NCI-H1105 treated with DMSO at 0.1 percent for 48 hours (cell line): Measurements from ENCODE around the gene MUC20.
"Not testable (repeated sequence)": the region's sequence is repeated elsewhere in the genome, so short reads cannot be mapped to it uniquely, and the experiment has no call there.

ENCODE experiments used
- DNase-seq: peaks from one replicate; lab custom pipeline; 2025; lab: John Stamatoyannopoulos, UW

Gene MUC20

GRCh38 chr3:195770841-195771645 is 50.3 kb downstream of the MUC20 start:
- DNase-seq = not testable (repeated sequence)

DNA sequence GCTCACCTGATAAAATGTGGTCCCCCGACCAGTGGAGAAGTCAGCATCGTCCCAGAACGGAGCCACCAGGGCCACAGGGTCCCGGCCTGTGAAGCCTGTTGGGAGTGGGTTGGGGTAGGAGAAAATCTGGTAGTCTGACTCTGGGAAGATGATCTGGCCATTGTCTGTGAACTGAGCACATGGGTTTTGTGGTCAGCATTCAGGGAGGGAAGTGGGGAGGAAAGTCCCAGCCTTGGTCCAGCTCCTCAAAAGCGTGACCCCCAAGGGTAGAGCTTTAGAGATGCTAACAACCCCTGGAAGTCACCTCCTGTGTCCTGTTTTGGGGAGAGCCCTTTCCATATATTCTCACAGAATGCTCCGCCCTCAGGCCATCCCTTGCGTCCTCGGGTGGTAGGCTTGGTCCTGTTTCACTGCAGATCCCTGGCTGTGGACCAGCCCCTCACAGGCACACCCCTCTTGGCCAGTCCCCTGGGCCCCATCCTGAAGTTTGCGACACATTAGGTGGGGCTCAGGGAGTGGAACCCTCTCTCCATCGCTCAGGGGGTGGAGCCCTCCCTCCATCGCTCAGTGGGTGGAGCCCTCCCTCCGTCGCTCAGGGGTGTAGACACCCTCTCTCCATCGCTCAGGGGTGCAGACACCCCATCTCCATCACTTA is 51.0 kb downstream of the MUC20 start:
- DNase-seq = no peak

- no peak for DNase-seq
Measured at GRCh38 chr3:195773956-195774537, 53.3 kb downstream of the MUC20 start.

DNA sequence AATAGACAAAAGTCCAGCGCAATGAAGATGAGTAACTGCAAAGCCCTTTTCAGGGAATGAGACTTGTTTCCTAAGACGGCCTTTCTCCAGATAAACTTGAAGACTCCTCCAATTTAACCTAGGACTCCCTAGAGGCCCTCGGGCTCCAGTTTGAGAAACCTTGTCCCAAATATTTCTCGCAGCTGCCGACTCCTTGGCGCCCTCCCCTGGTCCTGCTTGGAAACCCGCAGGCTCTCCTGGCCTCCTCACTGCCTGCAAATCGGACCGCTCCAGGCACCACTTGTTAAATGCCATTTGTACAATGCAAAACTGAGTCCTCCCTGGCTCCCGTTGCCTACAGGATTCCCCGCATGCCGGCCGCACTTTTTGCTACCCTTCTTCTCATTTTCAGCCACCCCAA is 54.1 kb downstream of the MUC20 start:
- DNase-seq = peak; percentile 35

- DNase-seq = no peak
Measured at GRCh38 chr3:195777975-195778374, 57.2 kb downstream of the MUC20 start.

DNA sequence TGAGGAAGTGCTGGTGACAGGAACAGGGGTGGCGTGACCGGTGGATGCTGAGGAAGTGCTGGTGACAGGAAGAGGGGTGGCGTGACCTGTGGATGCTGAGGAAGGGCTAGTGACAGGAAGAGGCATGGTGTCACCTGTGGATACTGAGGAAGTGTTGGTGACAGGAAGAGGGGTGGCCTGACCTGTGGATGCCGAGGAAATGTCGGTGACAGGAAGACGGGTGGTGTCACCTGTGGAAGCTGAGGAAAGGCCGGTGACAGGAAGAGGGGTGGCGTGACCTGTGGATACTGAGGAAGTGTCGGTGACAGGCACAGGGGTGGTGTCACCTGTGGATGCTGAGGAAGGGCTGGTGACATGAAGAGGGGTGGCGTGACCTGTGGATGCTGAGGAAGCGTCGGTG is 60.5 kb downstream of the MUC20 start:
- DNase-seq = not testable (repeated sequence)
